HG03097 (cell line): ENCODE results near the gene DCDC2C.

Experiments used
- ATAC-seq: cut with Tn5 transposase; IDR thresholded peaks from one replicate; pipeline ENCODE4 v1.9.1; 2021; ENCODE audit not compliant: unreplicated experiment, low FRiP score

The DCDC2C gene

GRCh38 chr2:3768960-3769765 is 65.8 kb downstream of the DCDC2C start:
- no peak for ATAC-seq

- ATAC-seq = no peak
Measured at GRCh38 chr2:3769766-3770165, 66.4 kb downstream of the DCDC2C start.

GRCh38 chr2:3770724-3771415 is 67.5 kb downstream of the DCDC2C start:
- no peak for ATAC-seq

- ATAC-seq = no peak
Measured at GRCh38 chr2:3771576-3771975, 68.2 kb downstream of the DCDC2C start.

- no peak for ATAC-seq
Measured at GRCh38 chr2:3774336-3774735, 71.0 kb downstream of the DCDC2C start.

- no peak for ATAC-seq
Measured at GRCh38 chr2:3776311-3776710, 72.9 kb downstream of the DCDC2C start.

GRCh38 chr2:3777966-3778365 is 74.6 kb downstream of the DCDC2C start:
- no peak for ATAC-seq

GRCh38 chr2:3778851-3779495 is 75.6 kb downstream of the DCDC2C start:
- ATAC-seq = no peak

- no peak for ATAC-seq
Measured at GRCh38 chr2:3779496-3780049, 76.2 kb downstream of the DCDC2C start.

- ATAC-seq = peak; percentile 99
Measured at GRCh38 chr2:3780477-3781402, 77.4 kb downstream of the DCDC2C start.

- ATAC-seq = no peak
Measured at GRCh38 chr2:3784731-3785130, 81.4 kb downstream of the DCDC2C start.

GRCh38 chr2:3785220-3785889 is 82.0 kb downstream of the DCDC2C start:
- ATAC-seq = no peak

GRCh38 chr2:3785890-3786273 is 82.5 kb downstream of the DCDC2C start:
- ATAC-seq = no peak

GRCh38 chr2:3787768-3788167 is 84.4 kb downstream of the DCDC2C start:
- ATAC-seq = no peak

- no peak for ATAC-seq
Measured at GRCh38 chr2:3789256-3789655, 85.9 kb downstream of the DCDC2C start.

GRCh38 chr2:3793249-3793648 is 89.9 kb downstream of the DCDC2C start:
- ATAC-seq = no peak

GRCh38 chr2:3801506-3801905 is 98.1 kb downstream of the DCDC2C start:
- no peak for ATAC-seq

- ATAC-seq = no peak
Measured at GRCh38 chr2:3805201-3805939, 102.0 kb downstream of the DCDC2C start.

- ATAC-seq = no peak
Measured at GRCh38 chr2:3806168-3806567, 102.8 kb downstream of the DCDC2C start.
